ENCODE data around the gene TNFRSF8.

The TNFRSF8 gene

DNA sequence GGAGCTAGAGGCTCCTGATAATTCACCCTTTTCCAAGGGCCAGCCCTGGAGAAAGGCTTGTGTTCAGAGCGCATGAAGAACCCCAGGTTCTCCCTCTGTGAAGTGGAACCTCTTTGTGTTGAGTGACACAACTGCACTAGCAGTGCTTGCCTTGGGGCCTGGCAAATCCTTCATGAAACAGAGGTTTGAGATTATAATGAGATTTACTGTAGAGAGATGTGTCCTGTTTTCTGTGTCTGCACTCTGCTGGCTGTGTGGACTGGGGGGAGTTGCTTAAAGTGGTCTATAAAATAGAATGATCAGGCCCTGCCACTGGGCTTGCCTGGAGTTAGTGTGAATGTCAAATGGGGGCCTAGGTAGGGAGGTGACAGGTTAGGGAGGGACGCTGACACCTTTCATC, 92.2 kb downstream of the TNFRSF8 start:
- Histone ChIP-seq H3K79me2 (ENCODE audit: control insufficient read depth, low read length) (no peaks in the 10 kb centered on the region), H4K20me1 (ENCODE audit: control insufficient read depth, insufficient read depth, low read depth, low read length) (no peaks in the 10 kb centered on the region), H3K9me3 (ENCODE audit: control insufficient read depth, insufficient read depth, low read length) (no peaks in the 10 kb centered on the region), H3K4me3 (ENCODE audit: low read length) (no peak overlapping the region), H3K27me3 (ENCODE audit: control insufficient read depth, low read length) (peaks cover 3% of the 10 kb centered on the region; the same call in 1 of the 2 replicates), H3F3A (ENCODE audit: control insufficient read depth, insufficient read depth) (peaks cover 20% of the 10 kb centered on the region), H3K4me2 (ENCODE audit: low read length) (no peak overlapping the region), H3K27ac (ENCODE audit: low read depth, low read length) (no peak overlapping the region), H3K9me2 (replicated peaks; ENCODE audit: control insufficient read depth, low read length) (no peaks in the 10 kb centered on the region), H3K36me3 (ENCODE audit: control insufficient read depth, low read length) (no peaks in the 10 kb centered on the region), H3K4me1 (ENCODE audit: control insufficient read depth, low read length) (peaks cover 47% of the 10 kb centered on the region)
- no peak for TF ChIP-seq EZH2phosphoT487 (IDR thresholded peaks at IDR 0.05; ENCODE audit: borderline replicate concordance, low read length)
- TF ChIP-seq, protein P1, sequence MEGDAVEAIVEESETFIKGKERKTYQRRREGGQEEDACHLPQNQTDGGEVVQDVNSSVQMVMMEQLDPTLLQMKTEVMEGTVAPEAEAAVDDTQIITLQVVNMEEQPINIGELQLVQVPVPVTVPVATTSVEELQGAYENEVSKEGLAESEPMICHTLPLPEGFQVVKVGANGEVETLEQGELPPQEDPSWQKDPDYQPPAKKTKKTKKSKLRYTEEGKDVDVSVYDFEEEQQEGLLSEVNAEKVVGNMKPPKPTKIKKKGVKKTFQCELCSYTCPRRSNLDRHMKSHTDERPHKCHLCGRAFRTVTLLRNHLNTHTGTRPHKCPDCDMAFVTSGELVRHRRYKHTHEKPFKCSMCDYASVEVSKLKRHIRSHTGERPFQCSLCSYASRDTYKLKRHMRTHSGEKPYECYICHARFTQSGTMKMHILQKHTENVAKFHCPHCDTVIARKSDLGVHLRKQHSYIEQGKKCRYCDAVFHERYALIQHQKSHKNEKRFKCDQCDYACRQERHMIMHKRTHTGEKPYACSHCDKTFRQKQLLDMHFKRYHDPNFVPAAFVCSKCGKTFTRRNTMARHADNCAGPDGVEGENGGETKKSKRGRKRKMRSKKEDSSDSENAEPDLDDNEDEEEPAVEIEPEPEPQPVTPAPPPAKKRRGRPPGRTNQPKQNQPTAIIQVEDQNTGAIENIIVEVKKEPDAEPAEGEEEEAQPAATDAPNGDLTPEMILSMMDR (IDR thresholded peaks at IDR 0.05; ENCODE audit: low read depth, low read length, poor library complexity, severe bottlenecking) = no peak

DNA sequence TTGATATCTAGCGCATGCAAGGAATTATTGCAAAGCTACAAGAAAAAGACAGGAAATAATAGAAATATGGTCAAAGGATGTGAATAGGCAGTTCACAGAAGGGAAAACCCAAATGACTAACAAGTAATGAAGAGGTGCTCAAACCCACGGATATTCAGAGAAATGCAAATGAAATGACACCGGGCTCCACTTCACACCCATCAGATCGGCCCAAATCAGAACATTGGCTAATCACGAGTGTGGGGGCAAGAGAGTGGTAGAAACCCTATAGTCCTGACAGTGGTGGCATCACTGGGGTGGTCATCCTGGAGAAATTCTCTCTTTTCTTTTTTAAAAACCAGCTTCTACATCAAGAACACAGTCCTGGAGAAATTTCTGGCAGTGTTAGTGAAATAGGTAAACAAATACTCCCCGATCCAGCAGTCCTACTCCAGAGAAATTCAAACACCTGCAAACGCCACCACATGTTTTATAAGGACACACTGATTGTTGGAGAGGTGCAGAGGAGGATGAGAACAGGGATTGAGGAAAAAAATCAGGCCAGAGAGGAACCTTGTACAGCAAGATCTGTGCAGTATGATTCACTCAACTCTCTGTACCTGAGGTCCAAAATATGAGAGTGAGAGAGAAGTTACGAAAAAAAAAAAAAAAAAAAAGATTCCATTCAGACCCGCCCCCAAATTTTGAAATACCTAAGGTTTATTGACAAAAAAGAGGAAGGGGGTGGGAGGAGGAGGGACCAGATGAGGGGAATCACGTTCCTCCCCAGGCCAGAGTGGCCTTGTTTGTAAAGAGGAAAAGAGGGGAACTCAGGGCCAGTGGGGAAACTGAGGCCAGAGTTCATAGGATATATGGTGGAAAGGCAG, 94.5 kb downstream of the TNFRSF8 start:
- Histone ChIP-seq H3K36me3 (ENCODE audit: control insufficient read depth, low read length) (no peaks in the 10 kb centered on the region), H3K9me2 (replicated peaks; ENCODE audit: control insufficient read depth, low read length) (no peaks in the 10 kb centered on the region), H3F3A (ENCODE audit: control insufficient read depth, insufficient read depth) (peaks cover under 1% of the 10 kb centered on the region; the same call in 1 of the 2 replicates), H4K20me1 (ENCODE audit: control insufficient read depth, insufficient read depth, low read depth, low read length) (no peaks in the 10 kb centered on the region), H3K27me3 (ENCODE audit: control insufficient read depth, low read length) (peaks cover 10% of the 10 kb centered on the region; the same call in 1 of the 2 replicates), H3K4me2 (ENCODE audit: low read length) (peak overlapping the region; percentile 3; the same call in 1 of the 2 replicates), H3K4me3 (ENCODE audit: low read length) (no peak overlapping the region), H3K27ac (ENCODE audit: low read depth, low read length) (no peak overlapping the region), H3K4me1 (ENCODE audit: control insufficient read depth, low read length) (peaks cover 42% of the 10 kb centered on the region), H3K79me2 (ENCODE audit: control insufficient read depth, low read length) (no peaks in the 10 kb centered on the region), H3K9me3 (ENCODE audit: control insufficient read depth, insufficient read depth, low read length) (no peaks in the 10 kb centered on the region)
- TF ChIP-seq EZH2phosphoT487 (IDR thresholded peaks at IDR 0.05; ENCODE audit: borderline replicate concordance, low read length) = no peak
- TF ChIP-seq, protein P1 (IDR thresholded peaks at IDR 0.05; ENCODE audit: low read depth, low read length, poor library complexity, severe bottlenecking) = no peak

DNA sequence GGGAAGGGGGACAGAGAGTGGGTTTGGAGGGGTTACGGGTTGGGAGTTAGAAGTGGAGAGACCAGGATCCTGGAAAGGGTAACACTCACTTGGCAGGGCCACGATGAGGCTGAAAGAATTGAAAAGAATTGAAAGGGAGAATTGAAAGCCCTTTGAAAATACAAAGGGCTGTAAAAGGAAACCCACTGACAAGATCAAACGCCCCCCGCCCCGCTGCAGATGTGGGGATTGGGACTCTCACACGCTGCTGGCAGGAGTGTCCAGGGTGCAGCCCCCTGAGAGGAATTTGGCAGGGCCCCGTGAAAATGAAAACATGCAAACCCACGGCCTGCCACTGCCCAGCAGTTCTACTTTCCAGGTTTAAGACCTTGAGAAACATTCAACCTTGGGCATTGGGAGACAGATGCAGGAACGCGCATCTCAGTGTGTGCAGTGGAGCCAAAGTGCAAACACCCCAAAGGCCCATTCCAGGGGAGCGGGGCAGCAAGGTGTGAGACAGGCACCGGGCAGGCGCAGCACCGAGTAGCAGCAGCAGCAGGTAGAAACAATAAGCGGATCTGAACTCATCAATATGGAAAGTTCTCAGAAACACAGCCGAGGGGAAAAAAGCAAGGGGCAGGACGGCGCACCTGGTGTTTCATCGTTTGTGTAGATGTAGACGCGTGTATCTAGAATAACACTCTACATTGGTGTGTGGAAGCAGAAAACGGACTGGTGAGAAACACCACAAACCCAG, 95.4 kb downstream of the TNFRSF8 start:
- Histone ChIP-seq H4K20me1 (ENCODE audit: control insufficient read depth, insufficient read depth, low read depth, low read length) (no peaks in the 10 kb centered on the region), H3K4me2 (ENCODE audit: low read length) (no peak overlapping the region), H3K27ac (ENCODE audit: low read depth, low read length) (no peak overlapping the region), H3K27me3 (ENCODE audit: control insufficient read depth, low read length) (peaks cover 14% of the 10 kb centered on the region; the same call in 1 of the 2 replicates), H3K79me2 (ENCODE audit: control insufficient read depth, low read length) (no peaks in the 10 kb centered on the region), H3K4me1 (ENCODE audit: control insufficient read depth, low read length) (peaks cover 33% of the 10 kb centered on the region), H3K9me2 (replicated peaks; ENCODE audit: control insufficient read depth, low read length) (no peaks in the 10 kb centered on the region), H3K4me3 (ENCODE audit: low read length) (no peak overlapping the region), H3F3A (ENCODE audit: control insufficient read depth, insufficient read depth) (no peaks in the 10 kb centered on the region), H3K9me3 (ENCODE audit: control insufficient read depth, insufficient read depth, low read length) (no peaks in the 10 kb centered on the region), H3K36me3 (ENCODE audit: control insufficient read depth, low read length) (no peaks in the 10 kb centered on the region)
- no peak for TF ChIP-seq EZH2phosphoT487 (IDR thresholded peaks at IDR 0.05; ENCODE audit: borderline replicate concordance, low read length)
- TF ChIP-seq, protein P1 (IDR thresholded peaks at IDR 0.05; ENCODE audit: low read depth, low read length, poor library complexity, severe bottlenecking) = no peak
